AG08395 (cell line): Measurements from ENCODE around the gene GRID2.

Experiments
- DNase-seq: peaks from one replicate; pipeline ENCODE4 v3.0.0; 2012; ENCODE audit warnings: mixed read lengths, low spot score

Gene GRID2

GRCh38 chr4:93084599-93085305, 781.0 kb downstream of the GRID2 start:
- no peak for DNase-seq

GRCh38 chr4:93086356-93086755, 782.6 kb downstream of the GRID2 start:
- no peak for DNase-seq

- no peak for DNase-seq
Observed at GRCh38 chr4:93092765-93093164, 789.0 kb downstream of the GRID2 start.

DNA sequence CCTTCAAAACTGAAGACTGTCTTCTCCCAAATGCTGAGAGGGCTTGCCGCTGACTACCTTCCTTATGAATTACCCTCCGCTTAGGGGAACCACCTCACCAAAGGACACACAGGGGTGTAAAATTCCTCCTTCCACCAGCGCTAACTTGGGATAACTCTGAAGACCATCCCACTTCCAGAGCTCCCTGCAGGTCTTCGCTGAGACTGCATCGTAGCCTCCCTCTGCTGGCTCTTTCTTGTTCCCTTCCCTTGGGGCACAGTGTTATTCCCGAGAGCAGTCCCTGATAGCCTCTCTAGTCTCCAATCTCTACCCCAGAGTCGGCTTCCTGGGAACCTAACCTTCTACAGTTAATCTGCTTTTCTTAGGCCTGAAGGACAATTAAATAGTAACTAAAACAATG, 799.3 kb downstream of the GRID2 start:
- no peak for DNase-seq

DNA sequence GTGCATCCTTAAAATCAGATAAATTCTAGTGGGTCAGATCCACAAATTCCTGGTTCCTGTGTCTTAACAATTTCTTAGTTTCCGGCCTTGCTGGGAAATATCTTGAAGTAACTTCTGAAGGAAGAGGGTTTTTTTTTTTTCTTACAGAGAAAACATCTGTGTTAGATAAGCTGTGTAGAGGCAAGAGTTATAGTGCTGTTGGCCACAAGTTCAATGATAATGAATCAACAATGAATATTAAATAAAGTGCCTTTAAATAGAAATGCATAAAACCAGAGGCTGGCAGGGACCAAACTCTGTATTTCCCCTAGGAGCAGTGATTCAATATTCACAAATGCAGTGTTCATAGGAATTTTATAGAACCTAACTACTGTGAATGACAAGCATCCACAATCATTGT, 812.9 kb downstream of the GRID2 start:
- no peak for DNase-seq

GRCh38 chr4:93127489-93127888, 823.7 kb downstream of the GRID2 start:
- DNase-seq, result no peak

DNA sequence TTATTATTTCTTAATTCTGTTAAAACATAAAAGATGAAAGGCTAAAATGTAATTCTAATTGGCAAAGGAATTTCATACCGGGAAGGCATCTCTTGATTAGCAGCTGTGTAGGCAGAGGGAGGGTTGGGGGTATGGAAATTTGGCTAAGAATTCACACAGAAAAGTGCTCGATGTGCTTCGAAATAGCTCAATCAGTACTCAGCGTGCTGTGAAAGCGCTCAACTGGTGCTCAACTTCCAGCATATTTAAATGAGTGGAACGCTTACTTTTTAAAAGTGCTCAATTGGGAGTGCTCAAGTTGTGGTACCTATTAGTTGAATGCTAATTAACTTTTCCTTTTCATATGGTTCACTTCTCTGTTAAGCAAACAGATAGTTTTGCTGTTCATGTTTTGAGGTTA, 828.9 kb downstream of the GRID2 start:
- DNase-seq, result no peak

GRCh38 chr4:93139118-93139517, 835.4 kb downstream of the GRID2 start:
- DNase-seq, result no peak

DNA sequence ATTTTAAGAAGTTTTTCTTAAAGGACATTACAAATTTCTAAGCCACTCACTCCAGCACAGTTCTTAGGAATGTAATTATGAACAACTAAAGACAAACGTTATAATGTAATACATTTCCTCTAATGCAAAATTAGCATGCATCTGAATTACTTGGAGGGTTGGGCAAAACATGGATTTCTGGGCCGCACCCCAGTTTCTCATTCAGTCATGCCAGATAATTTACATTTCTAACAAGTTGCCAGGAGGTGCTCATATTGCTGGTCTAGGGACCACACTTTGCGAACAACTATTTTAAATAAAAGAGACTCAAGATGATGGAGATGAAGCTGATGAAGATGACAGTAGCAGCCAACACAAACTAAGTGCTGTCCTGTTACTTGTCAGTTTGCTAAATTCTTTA, 840.1 kb downstream of the GRID2 start:
- DNase-seq, result no peak

- no peak for DNase-seq
Observed at GRCh38 chr4:93144644-93145043, 840.9 kb downstream of the GRID2 start.

DNA sequence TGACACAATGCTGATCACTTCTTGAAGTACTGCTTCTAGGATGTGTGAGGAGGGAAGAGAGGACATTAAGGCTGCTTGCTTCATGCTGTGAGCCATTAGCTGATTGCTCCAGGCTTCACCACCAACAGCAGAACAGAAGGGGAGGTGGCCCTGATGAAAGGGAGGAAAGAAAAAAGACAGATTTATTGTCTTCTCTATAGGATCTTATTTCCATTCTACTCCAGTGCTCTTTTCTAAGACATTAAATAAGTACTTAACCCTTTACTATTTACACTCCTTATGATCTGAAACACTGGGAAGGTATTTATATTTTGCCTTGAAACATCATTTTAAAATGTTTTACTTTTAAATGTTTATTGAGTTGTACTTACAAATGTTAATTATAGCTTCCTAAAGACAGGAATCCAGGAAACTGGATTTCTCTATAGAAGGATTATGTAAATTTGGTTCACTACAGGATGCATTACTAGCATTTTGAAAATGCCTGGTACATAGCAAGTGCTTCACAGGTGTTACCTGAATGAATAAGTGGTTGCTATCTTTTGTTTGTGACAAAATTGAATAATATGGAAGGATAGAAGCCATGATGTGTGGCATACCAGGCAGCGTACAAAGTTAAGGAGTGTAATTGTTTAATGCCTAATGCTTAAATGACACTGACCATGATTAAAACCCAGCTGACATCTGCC, 843.9 kb downstream of the GRID2 start:
- no peak for DNase-seq

DNA sequence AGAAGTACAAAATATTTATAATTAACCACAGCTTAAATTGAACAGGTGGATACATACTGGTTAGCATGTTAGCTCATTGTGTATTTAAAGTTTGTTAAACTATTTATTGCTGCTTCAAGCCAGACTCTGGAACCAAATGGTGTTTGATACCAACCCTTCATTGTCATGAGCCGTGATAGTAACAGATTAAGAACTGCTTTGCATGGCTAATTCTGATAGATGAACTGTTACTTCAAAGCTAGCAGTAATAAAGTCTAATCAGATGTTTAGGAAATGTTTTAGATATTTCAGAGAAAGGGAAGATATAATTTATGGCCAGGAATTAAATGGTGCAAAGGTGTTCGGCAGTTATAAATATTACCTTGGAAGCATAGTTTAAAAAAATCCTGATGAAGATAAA, 848.7 kb downstream of the GRID2 start:
- no peak for DNase-seq

GRCh38 chr4:93157986-93158385, 854.2 kb downstream of the GRID2 start:
- no peak for DNase-seq

DNA sequence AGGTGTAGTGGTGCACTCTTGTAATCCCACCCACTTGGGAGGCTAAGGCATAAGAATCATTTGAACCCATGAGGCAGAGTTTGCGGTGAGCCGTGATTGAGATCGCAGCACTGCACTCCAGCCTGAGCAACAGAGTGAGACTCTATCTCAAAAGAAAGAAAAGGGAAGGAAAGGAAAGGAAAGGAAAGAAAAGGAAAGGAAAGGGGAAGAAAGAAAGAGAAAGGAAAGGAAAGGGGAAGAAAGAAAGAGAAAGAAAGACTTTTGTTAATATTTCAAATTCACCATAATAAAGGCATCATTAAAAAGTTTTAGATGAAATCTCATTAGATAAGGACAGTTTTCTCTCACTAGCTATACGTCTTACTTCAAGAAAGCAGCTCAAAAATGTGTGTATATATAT, 864.3 kb downstream of the GRID2 start:
- DNase-seq, result no peak

GRCh38 chr4:93169966-93170365, 866.2 kb downstream of the GRID2 start:
- no peak for DNase-seq

- DNase-seq, result no peak
Observed at GRCh38 chr4:93174598-93174997, 870.8 kb downstream of the GRID2 start.

- DNase-seq, result no peak
Observed at GRCh38 chr4:93178279-93178678, 874.5 kb downstream of the GRID2 start.

- DNase-seq, result no peak
Observed at GRCh38 chr4:93179044-93179443, 875.3 kb downstream of the GRID2 start.

DNA sequence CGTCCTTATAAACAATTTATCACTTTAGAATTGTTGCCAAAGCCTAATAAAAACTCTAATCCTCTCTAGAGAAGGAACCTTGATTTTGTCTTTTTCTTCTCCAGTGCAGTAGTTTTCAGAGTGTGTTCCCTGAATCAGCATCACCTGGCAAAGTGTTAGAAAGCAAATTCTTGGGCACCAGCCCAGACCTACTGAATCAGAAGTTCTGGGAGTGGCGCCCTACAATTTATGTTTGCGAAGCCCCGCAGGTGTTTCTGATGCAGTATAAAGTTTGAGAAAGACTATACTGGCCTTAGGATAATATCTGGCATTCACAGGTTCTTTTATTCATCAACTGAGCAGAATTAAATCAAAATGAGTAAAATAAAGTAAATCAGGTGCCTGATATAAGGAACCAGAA, 879.0 kb downstream of the GRID2 start:
- no peak for DNase-seq

DNA sequence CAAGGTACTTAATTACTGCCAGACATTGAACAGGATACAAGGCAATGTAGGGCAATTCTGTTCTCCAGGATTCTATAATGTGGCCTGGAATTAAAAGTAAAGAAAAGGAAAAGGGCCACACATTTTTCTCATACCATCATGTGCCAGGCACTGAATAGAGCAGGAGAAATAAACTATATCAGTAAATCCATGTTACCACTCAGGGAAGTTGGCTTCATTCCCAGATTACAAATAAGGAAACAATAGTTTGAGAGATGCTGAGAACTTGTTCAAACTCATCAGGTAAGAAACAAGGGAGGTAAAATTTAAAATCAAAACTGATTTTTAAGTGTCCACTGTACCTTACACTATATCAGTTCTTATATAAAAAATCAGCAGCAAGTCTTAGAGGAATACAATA, 879.8 kb downstream of the GRID2 start:
- DNase-seq, result no peak

DNA sequence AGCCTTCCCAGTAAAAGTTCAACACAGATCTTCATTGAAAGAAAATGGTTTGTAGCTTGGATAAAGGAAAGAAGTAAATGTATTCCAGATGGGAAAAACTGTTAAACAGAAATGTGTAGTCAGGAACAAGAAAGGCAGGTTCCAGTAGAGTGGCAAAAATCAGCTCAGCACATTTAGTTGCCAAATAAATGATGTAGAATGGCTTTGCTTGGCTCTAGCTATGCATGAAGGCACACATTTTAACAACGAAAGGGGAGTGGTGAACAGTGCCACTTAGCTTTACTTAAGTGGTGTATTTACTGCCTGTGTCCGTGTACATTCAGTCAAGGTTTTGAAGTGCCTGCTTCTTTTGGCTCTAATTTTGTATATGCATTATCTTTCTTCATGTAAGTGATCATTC, 880.3 kb downstream of the GRID2 start:
- DNase-seq, result no peak

DNA sequence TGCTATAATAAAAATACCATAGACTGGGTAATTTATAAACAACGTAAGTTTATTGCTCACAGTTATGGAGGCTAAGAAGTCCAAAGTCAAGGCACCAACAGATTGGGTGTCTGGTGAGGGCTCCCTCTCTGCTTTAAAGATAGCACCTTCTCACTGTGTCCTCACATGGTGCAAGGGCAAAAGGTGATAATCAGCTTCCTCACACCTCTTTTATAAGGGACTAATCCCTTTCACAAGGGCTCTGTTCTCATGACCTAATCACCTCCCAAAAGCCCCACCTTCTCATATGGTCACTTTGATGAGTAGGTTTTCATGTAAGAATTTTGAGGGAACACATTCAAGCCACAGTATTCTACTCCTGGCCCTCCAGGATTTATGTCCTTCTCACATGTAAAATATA, 883.1 kb downstream of the GRID2 start:
- DNase-seq, result no peak

GRCh38 chr4:93187466-93187865, 883.7 kb downstream of the GRID2 start:
- DNase-seq, result no peak

- DNase-seq, result no peak
Observed at GRCh38 chr4:93187892-93188291, 884.1 kb downstream of the GRID2 start.
